GM23338 (cell line): ENCODE results near the gene ELANE. TPM values are rescaled to one million over a fixed set of nuclear protein-coding genes. Genes with fewer than 3 reads are reported as not detected.

Experiments
- ATAC-seq: fragments of 200-7000 bp; cut with Tn5 transposase; 3 replicates; pipeline ENCODE4 v1.9.1; 2020
- DNase-seq: peaks from one replicate; pipeline ENCODE4 v3.0.0-alpha.2; 2015; ENCODE audit warnings: low spot score
- H2AFZ ChIP-seq: fragments of 200-600 bp; sonication (generic); 2 replicates; pipeline ENCODE4 v1.8.0; 2016; ENCODE audit warnings: antibody characterized with exemption, mild to moderate bottlenecking, moderate library complexity
- H3F3A ChIP-seq: fragments of 200-600 bp; sonication (generic); replicated peaks from 2 replicates; pipeline ENCODE4 v1.8.0; 2017; ENCODE audit warnings: antibody characterized with exemption, mixed run types, low read depth
- H3K27ac ChIP-seq: fragments of 200-600 bp; sonication (generic); 2 replicates; pipeline ENCODE4 v1.6.1; 2016; ENCODE audit warnings: low read depth
- H3K27me3 ChIP-seq: fragments of 200-600 bp; sonication (generic); 2 replicates; pipeline ENCODE4 v1.8.0; 2016; ENCODE audit warnings: mild to moderate bottlenecking, mixed run types, moderate library complexity; ENCODE audit not compliant: insufficient read depth
- H3K36me3 ChIP-seq: fragments of 200-600 bp; sonication (generic); 2 replicates; pipeline ENCODE4 v1.8.0; 2016; ENCODE audit warnings: mild to moderate bottlenecking; ENCODE audit not compliant: insufficient read depth
- H3K4me1 ChIP-seq: fragments of 200-600 bp; sonication (generic); 2 replicates; pipeline ENCODE4 v1.8.0; 2016; ENCODE audit warnings: mild to moderate bottlenecking, moderate library complexity; ENCODE audit not compliant: insufficient read depth
- H3K4me2 ChIP-seq: fragments of 200-600 bp; sonication (generic); 2 replicates; pipeline ENCODE4 v1.7.1; 2017; ENCODE audit warnings: mixed run types
- H3K4me3 ChIP-seq: fragments of 200-600 bp; sonication (generic); 2 replicates; pipeline ENCODE4 v1.6.1; 2016; ENCODE audit warnings: mixed run types
- H3K79me2 ChIP-seq: fragments of 200-600 bp; sonication (generic); replicated peaks from 2 replicates; pipeline ENCODE4 v1.8.0; 2017; ENCODE audit warnings: mild to moderate bottlenecking; ENCODE audit not compliant: insufficient read depth
- H3K9me2 ChIP-seq: fragments of 200-600 bp; sonication (generic); 2 replicates; pipeline ENCODE4 v1.8.0; 2017; ENCODE audit not compliant: insufficient read depth
- H4K20me1 ChIP-seq: fragments of 200-600 bp; sonication (generic); replicated peaks from 2 replicates; pipeline ENCODE4 v1.8.0; 2017; ENCODE audit warnings: mild to moderate bottlenecking; ENCODE audit not compliant: insufficient read depth
- H3K27ac Mint-ChIP-seq: 2 replicates; pipeline ENCODE4 v1.8.0; 2020; ENCODE audit warnings: inconsistent platforms, mild to moderate bottlenecking, moderate library complexity, mixed read lengths
- H3K27me3 Mint-ChIP-seq: 3 replicates; pipeline ENCODE4 v1.8.0; 2022; ENCODE audit warnings: low read depth, mild to moderate bottlenecking, moderate library complexity, mixed read lengths, inconsistent platforms; ENCODE audit not compliant: insufficient read depth, poor library complexity
- H3K36me3 Mint-ChIP-seq: 3 replicates; pipeline ENCODE4 v1.8.0; 2021; ENCODE audit warnings: low read depth, mild to moderate bottlenecking, inconsistent platforms, moderate library complexity, mixed read lengths
- H3K4me1 Mint-ChIP-seq: 3 replicates; pipeline ENCODE4 v1.8.0; 2020; ENCODE audit warnings: mild to moderate bottlenecking, inconsistent platforms, mixed read lengths
- H3K4me3 Mint-ChIP-seq: 3 replicates; pipeline ENCODE4 v1.8.0; 2021; ENCODE audit warnings: moderate library complexity, mild to moderate bottlenecking, inconsistent platforms, mixed read lengths
- H3K9me3 Mint-ChIP-seq: 3 replicates; pipeline ENCODE4 v1.8.0; 2020; ENCODE audit warnings: moderate library complexity, mild to moderate bottlenecking, inconsistent platforms, mixed read lengths
- CTCF ChIP-seq, 2 experiments: fragments of 200-600 bp in 1 of 2; sonication (generic) in 1 of 2; conservative IDR thresholded peaks; 2 replicates each; pipeline versions ENCODE4 v1.5.1 to v1.6.1; 2016 to 2017; ENCODE audit warnings: antibody characterized with exemption in 2 of 2, low read depth in 2 of 2, mild to moderate bottlenecking in 2 of 2, moderate library complexity in 1 of 2
- EZH2 ChIP-seq: fragments of 200-600 bp; sonication (generic); IDR thresholded peaks from one replicate; pipeline ENCODE4 v1.8.0; 2017; ENCODE audit warnings: antibody characterized with exemption, mild to moderate bottlenecking, low read depth; ENCODE audit not compliant: unreplicated experiment
- NANOG ChIP-seq: IDR thresholded peaks from 2 replicates; pipeline ENCODE4 v1.6.1; 2016; ENCODE audit warnings: antibody characterized with exemption, borderline replicate concordance
- REST ChIP-seq: IDR thresholded peaks from one replicate; pipeline ENCODE4 v1.6.1; 2018; ENCODE audit warnings: antibody characterized with exemption; ENCODE audit not compliant: unreplicated experiment
- STAT1 ChIP-seq: IDR thresholded peaks from one replicate; pipeline ENCODE4 v1.6.1; 2016; ENCODE audit warnings: antibody characterized with exemption; ENCODE audit not compliant: unreplicated experiment
- ZNF114 ChIP-seq: fragments of 250-450 bp; sonication (Bioruptor Pico); IDR thresholded peaks from 2 replicates; pipeline ENCODE4 v1.5.0; 2020; ENCODE audit warnings: mild to moderate bottlenecking, moderate library complexity
- ZNF462 ChIP-seq: fragments of 250-450 bp; sonication (Bioruptor Pico); IDR thresholded peaks from 2 replicates; pipeline ENCODE4 v1.5.0; 2020; ENCODE audit warnings: mild to moderate bottlenecking, moderate library complexity
- polyA plus RNA-seq: library from polyadenylated mRNA; unstranded; fragments of >200 nt; fragmentation: Nextera tagmentation; extraction: Ambion mirVana; gene quantifications from 2 replicates; pipeline ENCODE4 v1.2.1, GENCODE V29; 2016
- total RNA-seq: library from RNA; depleted of rRNA; stranded (reverse); fragments of >200 nt; shearing (Covaris generic); gene quantifications from 2 replicates; pipeline ENCODE4 v1.2.3, GENCODE V29; 2014

ELANE gene
- total and polyA plus RNA-seq, 2 experiments from 2014 or later: not detected

GRCh38 chr19:896434-896833, 44.3 kb downstream of the ELANE start:
- DNase-seq (no peak), ATAC-seq (no peak)
- Histone ChIP-seq H4K20me1 (peaks cover 2% of the 10 kb centered on the region; the same call in 1 of the 2 replicates), H3K9me2 (no peaks in the 10 kb centered on the region), H3F3A (peaks cover 3% of the 10 kb centered on the region), H3K27me3 (no peaks in the 10 kb centered on the region), H3K36me3 (no peaks in the 10 kb centered on the region), H3K79me2 (no peaks in the 10 kb centered on the region; the same call in 1 of the 2 replicates), H3K4me2 (no peak overlapping the region), H2AFZ (no peak overlapping the region), H3K27ac (no peak overlapping the region), H3K4me1 (peaks cover 3% of the 10 kb centered on the region; the same call in 1 of the 2 replicates), H3K4me3 (no peak overlapping the region)
- H3K27ac Mint-ChIP-seq: no peak overlapping the region
- peaks cover 5% of the 10 kb centered on the region for H3K4me1 Mint-ChIP-seq
- H3K4me3 Mint-ChIP-seq: no peak overlapping the region
- H3K36me3 Mint-ChIP-seq: peaks cover 15% of the 10 kb centered on the region
- H3K27me3 Mint-ChIP-seq: peaks cover 19% of the 10 kb centered on the region
- H3K9me3 Mint-ChIP-seq: peaks cover 3% of the 10 kb centered on the region; the same call in 1 of the 3 replicates
- TF ChIP-seq EZH2: no peak
- TF ChIP-seq ZNF114 (CRISPR knock-in tag): no peak
- no peak for TF ChIP-seq NANOG
- TF ChIP-seq CTCF (conservative IDR thresholded peaks at IDR 0.05; ENCODE audit: low read depth in 2 of 2): no peak

GRCh38 chr19:896999-897398, 44.9 kb downstream of the ELANE start:
- Histone ChIP-seq H4K20me1 (peaks cover 2% of the 10 kb centered on the region; the same call in 1 of the 2 replicates), H3K27me3 (no peaks in the 10 kb centered on the region), H2AFZ (no peak overlapping the region), H3K36me3 (no peaks in the 10 kb centered on the region), H3K4me1 (peaks cover 3% of the 10 kb centered on the region; the same call in 1 of the 2 replicates), H3K4me3 (no peak overlapping the region), H3K27ac (no peak overlapping the region), H3K4me2 (no peak overlapping the region), H3K9me2 (no peaks in the 10 kb centered on the region), H3F3A (peaks cover 3% of the 10 kb centered on the region), H3K79me2 (no peaks in the 10 kb centered on the region; the same call in 1 of the 2 replicates)
- ATAC-seq (no peak), DNase-seq (no peak)
- Mint-ChIP-seq H3K27ac (no peak overlapping the region), H3K27me3 (peaks cover 19% of the 10 kb centered on the region), H3K36me3 (peaks cover 15% of the 10 kb centered on the region), H3K4me1 (peaks cover 5% of the 10 kb centered on the region), H3K4me3 (no peak overlapping the region), H3K9me3 (peaks cover 3% of the 10 kb centered on the region; the same call in 1 of the 3 replicates)
- TF ChIP-seq REST: no peak
- TF ChIP-seq ZNF114 (CRISPR knock-in tag): no peak
- no peak for TF ChIP-seq NANOG
- no peak for TF ChIP-seq STAT1
- TF ChIP-seq EZH2: no peak
- no peak for TF ChIP-seq ZNF462 (CRISPR knock-in tag)
